K562 (cell line): ENCODE data around the gene CPLANE2. TPM values are rescaled to one million over a fixed set of nuclear protein-coding genes. Genes with fewer than 3 reads are reported as not detected.

Experiments
- ATAC-seq: fragments of 200-7000 bp; cut with Tn5 transposase; 3 replicates; pipeline ENCODE4 v1.9.1; 2020; ENCODE audit warnings: moderate library complexity
- BruUV-seq: library from RNA; stranded (reverse); fragments of 400-500 nt; replicated peaks from 2 replicates; lab custom pipeline; 2021; lab: Mats Ljungman, UMichigan
- CTCF ChIA-PET: fragments of 300-600 bp; formaldehyde crosslinking; extraction: SDS; loops from one replicate; lab custom pipeline; 2021; ENCODE audit warnings: low intra/inter-chr PET ratio; lab: Yijun Ruan, JAX
- POLR2A ChIA-PET: fragments of 300-600, 350-650 bp; sonication (Branson Sonifier 250); formaldehyde crosslinking; extraction: SDS; loops from one replicate; lab custom pipeline; 2021; ENCODE audit warnings: antibody characterized with exemption, inconsistent platforms; lab: Yijun Ruan, JAX
- DNase-seq, 4 experiments: peaks; one replicate each; pipeline versions ENCODE4 v3.0.0 to v3.0.0-alpha.2; 2011 to 2018; ENCODE audit warnings: low spot score in 3 of 4, mixed read lengths in 3 of 4; ENCODE audit errors: extremely low read depth in 1 of 4
- FAIRE-seq: peaks from 2 replicates; lab custom pipeline; 2011; peaks lifted over from hg19 to GRCh38; lab: Jason Lieb, UNC
- H2AFZ ChIP-seq: 2 replicates; pipeline ENCODE4 v1.6.0; 2011; ENCODE audit warnings: low read depth, low read length, control low read depth, inconsistent platforms
- H3K27ac ChIP-seq: fragments of 200-600 bp; 3 replicates; pipeline ENCODE4 v1.8.0; 2011; ENCODE audit warnings: low read depth, mild to moderate bottlenecking, control low read depth, inconsistent platforms, low read length, moderate library complexity, mixed read lengths; ENCODE audit errors: extremely low read depth
- H3K27me3 ChIP-seq, 2 experiments: fragments of 300-600 bp in 1 of 2; 2 replicates in 1 of 2; 3 replicates in 1 of 2; pipeline versions ENCODE4 v1.6.0 to v1.8.0; 2011; ENCODE audit warnings: inconsistent platforms in 2 of 2, low read length in 2 of 2, mild to moderate bottlenecking in 1 of 2, mixed read lengths in 1 of 2, moderate library complexity in 1 of 2; ENCODE audit not compliant: control insufficient read depth in 2 of 2, insufficient read depth in 2 of 2
- H3K36me3 ChIP-seq: fragments of 300-600 bp; 3 replicates; pipeline ENCODE4 v1.8.0; 2011; ENCODE audit warnings: mild to moderate bottlenecking, low read length, inconsistent platforms; ENCODE audit not compliant: control insufficient read depth, insufficient read depth
- H3K4me1 ChIP-seq, 2 experiments: fragments of 200-600 bp in 1 of 2; replicated peaks in 1 of 2; 2 replicates in 1 of 2; 3 replicates in 1 of 2; pipeline versions ENCODE4 v1.5.1 to v1.8.0; 2011; ENCODE audit warnings: inconsistent platforms in 2 of 2, low read length in 2 of 2, mild to moderate bottlenecking in 1 of 2, mixed read lengths in 1 of 2, moderate library complexity in 1 of 2; ENCODE audit not compliant: control insufficient read depth in 2 of 2, insufficient read depth in 2 of 2
- H3K4me2 ChIP-seq: 2 replicates; pipeline ENCODE4 v1.6.1; 2011; ENCODE audit warnings: low read length, control low read depth, inconsistent platforms, mixed read lengths; ENCODE audit not compliant: insufficient read depth
- H3K4me3 ChIP-seq: fragments of 200-600 bp; sonication (generic), shearing (Covaris generic); 2 replicates; pipeline ENCODE4 v1.5.1; 2016; ENCODE audit warnings: control low read depth, inconsistent platforms
- H3K79me2 ChIP-seq: fragments of 200-600 bp; 3 replicates; pipeline ENCODE4 v1.8.0; 2011; ENCODE audit warnings: low read length, inconsistent platforms; ENCODE audit not compliant: control insufficient read depth, insufficient read depth
- H3K9ac ChIP-seq, 2 experiments: 2 replicates each; pipeline versions ENCODE4 v1.6.0 to v1.6.1; 2011; ENCODE audit warnings: low read depth in 2 of 2, low read length in 2 of 2, control low read depth in 1 of 2, inconsistent platforms in 1 of 2, mild to moderate bottlenecking in 1 of 2, mixed read lengths in 1 of 2; ENCODE audit not compliant: insufficient read depth in 1 of 2
- H3K9me1 ChIP-seq: one replicate; pipeline ENCODE4 v1.6.0; 2011; ENCODE audit warnings: inconsistent platforms, mild to moderate bottlenecking, low read length, moderate library complexity; ENCODE audit not compliant: control insufficient read depth, insufficient read depth
- H3K9me3 ChIP-seq: replicated peaks from 2 replicates; pipeline ENCODE4 v1.5.1; 2011; ENCODE audit warnings: low read depth, low read length, inconsistent platforms; ENCODE audit not compliant: control insufficient read depth, insufficient read depth
- H4K20me1 ChIP-seq: replicated peaks from 2 replicates; pipeline ENCODE4 v1.6.1; 2011; ENCODE audit warnings: low read length, inconsistent platforms, mixed read lengths; ENCODE audit not compliant: control insufficient read depth, insufficient read depth
- NRF1 ChIP-seq, 2 experiments: fragments of 450-650 bp; IDR thresholded peaks in 1 of 2; conservative IDR thresholded peaks in 1 of 2; 2 replicates each; pipeline ENCODE4 v1.6.1; 2014; ENCODE audit warnings: mild to moderate bottlenecking in 2 of 2
- ZBTB2 ChIP-seq: fragments of 450-650 bp; IDR thresholded peaks from 2 replicates; pipeline ENCODE4 v1.6.1; 2016; ENCODE audit warnings: antibody characterized with exemption
- ZC3H11A ChIP-seq: IDR thresholded peaks from 2 replicates; pipeline ENCODE4 v1.6.1; 2012; ENCODE audit warnings: low read depth, low read length, improper control_type of control experiment
- ZNF511 ChIP-seq: sonication (generic); formaldehyde crosslinking; IDR thresholded peaks from 2 replicates; pipeline ENCODE4 v1.8.0; 2022; ENCODE audit warnings: mild to moderate bottlenecking, missing genetic modification reagents
- WGBS: fragments of 100-300 bp; shearing (Covaris generic); methylation state at CpG from one replicate; pipeline ENCODE4 v1.1.6; 2016; ENCODE audit warnings: low coverage, mixed read lengths; ENCODE audit not compliant: insufficient coverage; ENCODE audit errors: missing lambda C conversion rate; 5-methylcytosine and 5-hydroxymethylcytosine counted together
- in situ Hi-C: fragments of 300-500 bp; cut with MboI; formaldehyde crosslinking; loops from 4 replicates; pipeline ENCODE4 v1.15.0; 2018; ENCODE audit warnings: inconsistent platforms, mixed read lengths
- intact Hi-C: fragments of 100-400 bp; cut with micrococcal nuclease; formaldehyde crosslinking; loops from 2 replicates; pipeline ENCODE4 v1.14.2; 2022
- polyA plus RNA-seq, 8 experiments: library from polyadenylated mRNA; depleted of rRNA in 4 of 8; stranded (reverse) in 5 of 8; unstranded in 3 of 8; fragments of >200 nt; fragmentation: Nextera tagmentation in 2 of 8; fragmentation: Illumina TruSeq in 1 of 8; extraction: Ambion mirVana in 2 of 8; extraction: Trizol in 1 of 8; gene quantifications; 2 replicates each; pipeline versions ENCODE4 v1.2.1 to v1.2.3, GENCODE V29; 2011 to 2014; ENCODE audit warnings: inconsistent platforms in 1 of 8, missing spikeins in 1 of 8
- total RNA-seq, 7 experiments: library from RNA; depleted of rRNA in 6 of 7; stranded (reverse); fragments of >200 nt in 6 of 7; fragmentation: Illumina TruSeq in 2 of 7; extraction: Trizol in 2 of 7; gene quantifications; 2 replicates each; pipeline versions ENCODE4 v1.2.1 to v1.2.3, GENCODE V29; 2011 to 2021; ENCODE audit warnings: low replicate concordance in 1 of 7

The CPLANE2 gene
- total and polyA plus RNA-seq, 9 of the 15 experiments (the other 6 are each of a cell fraction or from before 2014, with no cell fraction given): 0.17 to 20.9 (median 8.1) TPM

- H3K27me3 ChIP-seq: no peaks in the 10 kb centered on the region
- BruUV-seq: no TSS peak
- intact Hi-C loops: no loop called here
- TF ChIP-seq ZBTB2 (no peak), ZNF511 (CRISPR knock-in tag) (no peak), ZC3H11A (no peak), NRF1 (conservative IDR thresholded peaks at IDR 0.05 in 1 of 2, IDR thresholded peaks at IDR 0.05 in 1 of 2) (peak; percentile 59 to 68)
- WGBS: 26% methylated on average over 13 of the region's 14 CpGs
- no peaks in the 10 kb centered on the region for H3K9me3 ChIP-seq
- no peaks in the 10 kb centered on the region for H3K79me2 ChIP-seq
- H3K4me2 ChIP-seq: no peak within 1 kb of the TSS
- H2AFZ ChIP-seq: no peak within 1 kb of the TSS
- ChIA-PET CTCF (no interaction called here), POLR2A (interaction anchor here (0.6 to 1.5 kb wide), 3 partner anchors 10 to 362 kb away, joined by 3 to 4 read pairs (median 4); partner anchors contain the start of gene CPLANE2)
- in situ Hi-C loops: no loop called here
- DNase-seq: no peak
- FAIRE-seq: no peak
- H3K4me1 ChIP-seq: peaks cover 25 to 47% of the 10 kb centered on the region in 2 experiments
- no peaks in the 10 kb centered on the region for H3K36me3 ChIP-seq
- H3K9me1 ChIP-seq: peaks cover 3% of the 10 kb centered on the region
- no peak for ATAC-seq
- peak within 1 kb of the TSS in 1 of 2 experiments; percentile 53; a peak in 2 of 4 replicates for H3K9ac ChIP-seq
- H4K20me1 ChIP-seq: no peaks in the 10 kb centered on the region
- H3K4me3 ChIP-seq: no peak within 1 kb of the TSS
- H3K27ac ChIP-seq: no peak within 1 kb of the TSS
These were observed 24.6 kb downstream of the CPLANE2 start, which contains the start of gene ARHGEF19 for GRCh38 chr1:16212251-16212961. ARHGEF19 (minus strand) TSS chr1:16212652; CDS start chr1:16209054, 3,598 bp downstream.
